GM23338 (cell line): ENCODE results near the gene GET4. TPM values are rescaled to one million over a fixed set of nuclear protein-coding genes. Genes with fewer than 3 reads are reported as not detected.

Source experiments
- ATAC-seq: fragments of 200-7000 bp; cut with Tn5 transposase; 3 replicates; pipeline ENCODE4 v1.9.1; 2020
- DNase-seq: peaks from one replicate; pipeline ENCODE4 v3.0.0-alpha.2; 2015; ENCODE audit warnings: low spot score
- H2AFZ ChIP-seq: fragments of 200-600 bp; sonication (generic); 2 replicates; pipeline ENCODE4 v1.8.0; 2016; ENCODE audit warnings: antibody characterized with exemption, mild to moderate bottlenecking, moderate library complexity
- H3F3A ChIP-seq: fragments of 200-600 bp; sonication (generic); replicated peaks from 2 replicates; pipeline ENCODE4 v1.8.0; 2017; ENCODE audit warnings: antibody characterized with exemption, mixed run types, low read depth
- H3K27ac ChIP-seq: fragments of 200-600 bp; sonication (generic); 2 replicates; pipeline ENCODE4 v1.6.1; 2016; ENCODE audit warnings: low read depth
- H3K27me3 ChIP-seq: fragments of 200-600 bp; sonication (generic); 2 replicates; pipeline ENCODE4 v1.8.0; 2016; ENCODE audit warnings: mild to moderate bottlenecking, mixed run types, moderate library complexity; ENCODE audit not compliant: insufficient read depth
- H3K36me3 ChIP-seq: fragments of 200-600 bp; sonication (generic); 2 replicates; pipeline ENCODE4 v1.8.0; 2016; ENCODE audit warnings: mild to moderate bottlenecking; ENCODE audit not compliant: insufficient read depth
- H3K4me1 ChIP-seq: fragments of 200-600 bp; sonication (generic); 2 replicates; pipeline ENCODE4 v1.8.0; 2016; ENCODE audit warnings: mild to moderate bottlenecking, moderate library complexity; ENCODE audit not compliant: insufficient read depth
- H3K4me2 ChIP-seq: fragments of 200-600 bp; sonication (generic); 2 replicates; pipeline ENCODE4 v1.7.1; 2017; ENCODE audit warnings: mixed run types
- H3K4me3 ChIP-seq: fragments of 200-600 bp; sonication (generic); 2 replicates; pipeline ENCODE4 v1.6.1; 2016; ENCODE audit warnings: mixed run types
- H3K79me2 ChIP-seq: fragments of 200-600 bp; sonication (generic); replicated peaks from 2 replicates; pipeline ENCODE4 v1.8.0; 2017; ENCODE audit warnings: mild to moderate bottlenecking; ENCODE audit not compliant: insufficient read depth
- H3K9me2 ChIP-seq: fragments of 200-600 bp; sonication (generic); 2 replicates; pipeline ENCODE4 v1.8.0; 2017; ENCODE audit not compliant: insufficient read depth
- H4K20me1 ChIP-seq: fragments of 200-600 bp; sonication (generic); replicated peaks from 2 replicates; pipeline ENCODE4 v1.8.0; 2017; ENCODE audit warnings: mild to moderate bottlenecking; ENCODE audit not compliant: insufficient read depth
- H3K27ac Mint-ChIP-seq: 2 replicates; pipeline ENCODE4 v1.8.0; 2020; ENCODE audit warnings: inconsistent platforms, mild to moderate bottlenecking, moderate library complexity, mixed read lengths
- H3K27me3 Mint-ChIP-seq: 3 replicates; pipeline ENCODE4 v1.8.0; 2022; ENCODE audit warnings: low read depth, mild to moderate bottlenecking, moderate library complexity, mixed read lengths, inconsistent platforms; ENCODE audit not compliant: insufficient read depth, poor library complexity
- H3K36me3 Mint-ChIP-seq: 3 replicates; pipeline ENCODE4 v1.8.0; 2021; ENCODE audit warnings: low read depth, mild to moderate bottlenecking, inconsistent platforms, moderate library complexity, mixed read lengths
- H3K4me1 Mint-ChIP-seq: 3 replicates; pipeline ENCODE4 v1.8.0; 2020; ENCODE audit warnings: mild to moderate bottlenecking, inconsistent platforms, mixed read lengths
- H3K4me3 Mint-ChIP-seq: 3 replicates; pipeline ENCODE4 v1.8.0; 2021; ENCODE audit warnings: moderate library complexity, mild to moderate bottlenecking, inconsistent platforms, mixed read lengths
- H3K9me3 Mint-ChIP-seq: 3 replicates; pipeline ENCODE4 v1.8.0; 2020; ENCODE audit warnings: moderate library complexity, mild to moderate bottlenecking, inconsistent platforms, mixed read lengths
- CREB1 ChIP-seq: fragments of 250-450 bp; sonication (Bioruptor Pico); IDR thresholded peaks from 2 replicates; pipeline ENCODE4 v1.5.0; 2020; ENCODE audit warnings: low read depth, mild to moderate bottlenecking, moderate library complexity
- CTCF ChIP-seq, 2 experiments: fragments of 200-600 bp in 1 of 2; sonication (generic) in 1 of 2; conservative IDR thresholded peaks; 2 replicates each; pipeline versions ENCODE4 v1.5.1 to v1.6.1; 2016 to 2017; ENCODE audit warnings: antibody characterized with exemption in 2 of 2, low read depth in 2 of 2, mild to moderate bottlenecking in 2 of 2, moderate library complexity in 1 of 2
- ETS1 ChIP-seq: IDR thresholded peaks from 2 replicates; pipeline ENCODE4 v1.6.1; 2016; ENCODE audit warnings: antibody characterized with exemption
- EZH2 ChIP-seq: fragments of 200-600 bp; sonication (generic); IDR thresholded peaks from one replicate; pipeline ENCODE4 v1.8.0; 2017; ENCODE audit warnings: antibody characterized with exemption, mild to moderate bottlenecking, low read depth; ENCODE audit not compliant: unreplicated experiment
- EZH2phosphoT487 ChIP-seq: fragments of 200-600 bp; sonication (generic); IDR thresholded peaks from one replicate; pipeline ENCODE4 v1.8.1; 2018; ENCODE audit warnings: antibody characterized with exemption; ENCODE audit not compliant: unreplicated experiment
- JUNB ChIP-seq: IDR thresholded peaks from one replicate; pipeline ENCODE4 v1.6.1; 2016; ENCODE audit warnings: antibody characterized with exemption; ENCODE audit not compliant: unreplicated experiment
- NANOG ChIP-seq: IDR thresholded peaks from 2 replicates; pipeline ENCODE4 v1.6.1; 2016; ENCODE audit warnings: antibody characterized with exemption, borderline replicate concordance
- POLR2AphosphoS5 ChIP-seq: IDR thresholded peaks from 2 replicates; pipeline ENCODE4 v1.6.1; 2016; ENCODE audit warnings: antibody characterized with exemption, low read depth
- STAT1 ChIP-seq: IDR thresholded peaks from one replicate; pipeline ENCODE4 v1.6.1; 2016; ENCODE audit warnings: antibody characterized with exemption; ENCODE audit not compliant: unreplicated experiment
- ZNF114 ChIP-seq: fragments of 250-450 bp; sonication (Bioruptor Pico); IDR thresholded peaks from 2 replicates; pipeline ENCODE4 v1.5.0; 2020; ENCODE audit warnings: mild to moderate bottlenecking, moderate library complexity
- ZNF331 ChIP-seq: fragments of 250-450 bp; sonication (Bioruptor Pico); IDR thresholded peaks from 2 replicates; pipeline ENCODE4 v1.5.0; 2020; ENCODE audit warnings: low read depth, mild to moderate bottlenecking, moderate library complexity
- ZNF462 ChIP-seq: fragments of 250-450 bp; sonication (Bioruptor Pico); IDR thresholded peaks from 2 replicates; pipeline ENCODE4 v1.5.0; 2020; ENCODE audit warnings: mild to moderate bottlenecking, moderate library complexity
- polyA plus RNA-seq: library from polyadenylated mRNA; unstranded; fragments of >200 nt; fragmentation: Nextera tagmentation; extraction: Ambion mirVana; gene quantifications from 2 replicates; pipeline ENCODE4 v1.2.1, GENCODE V29; 2016
- total RNA-seq: library from RNA; depleted of rRNA; stranded (reverse); fragments of >200 nt; shearing (Covaris generic); gene quantifications from 2 replicates; pipeline ENCODE4 v1.2.3, GENCODE V29; 2014
- TF ChIP-seq, protein P1 (sequence below): IDR thresholded peaks from one replicate; pipeline ENCODE4 v1.6.1; 2018; ENCODE audit warnings: antibody characterized with exemption; ENCODE audit not compliant: unreplicated experiment

Gene GET4
- total and polyA plus RNA-seq, 2 experiments from 2014 or later = 48.0 to 79.1 TPM

GRCh38 chr7:832968-833424, 43.4 kb upstream of the GET4 start:
- H3K9me2 ChIP-seq = no peaks in the 10 kb centered on the region
- peak overlapping the region; percentile 30 for H3K4me2 ChIP-seq
- no peaks in the 10 kb centered on the region; the same call in 1 of the 2 replicates for H3K36me3 ChIP-seq
- H3K79me2 ChIP-seq = peaks cover 98% of the 10 kb centered on the region
- no peak overlapping the region for H3K4me3 ChIP-seq
- peak overlapping the region; percentile 34 for H3K27ac ChIP-seq
- H3K27ac Mint-ChIP-seq = peak overlapping the region; percentile 60; the same call in 1 of the 2 replicates
- no peak overlapping the region; the same call in 2 of the 3 replicates for H3K4me3 Mint-ChIP-seq
- DNase-seq (no peak), ATAC-seq (no peak)
- no peaks in the 10 kb centered on the region for H3K27me3 ChIP-seq
- no peak for TF ChIP-seq NANOG
- TF ChIP-seq CTCF (conservative IDR thresholded peaks at IDR 0.05; ENCODE audit: low read depth in 2 of 2) = no peak
- TF ChIP-seq EZH2 = no peak
- TF ChIP-seq CREB1 (CRISPR knock-in tag) = no peak
- TF ChIP-seq EZH2phosphoT487 = no peak
- no peak for TF ChIP-seq ZNF114
- no peak for TF ChIP-seq POLR2AphosphoS5
- TF ChIP-seq, protein P1, sequence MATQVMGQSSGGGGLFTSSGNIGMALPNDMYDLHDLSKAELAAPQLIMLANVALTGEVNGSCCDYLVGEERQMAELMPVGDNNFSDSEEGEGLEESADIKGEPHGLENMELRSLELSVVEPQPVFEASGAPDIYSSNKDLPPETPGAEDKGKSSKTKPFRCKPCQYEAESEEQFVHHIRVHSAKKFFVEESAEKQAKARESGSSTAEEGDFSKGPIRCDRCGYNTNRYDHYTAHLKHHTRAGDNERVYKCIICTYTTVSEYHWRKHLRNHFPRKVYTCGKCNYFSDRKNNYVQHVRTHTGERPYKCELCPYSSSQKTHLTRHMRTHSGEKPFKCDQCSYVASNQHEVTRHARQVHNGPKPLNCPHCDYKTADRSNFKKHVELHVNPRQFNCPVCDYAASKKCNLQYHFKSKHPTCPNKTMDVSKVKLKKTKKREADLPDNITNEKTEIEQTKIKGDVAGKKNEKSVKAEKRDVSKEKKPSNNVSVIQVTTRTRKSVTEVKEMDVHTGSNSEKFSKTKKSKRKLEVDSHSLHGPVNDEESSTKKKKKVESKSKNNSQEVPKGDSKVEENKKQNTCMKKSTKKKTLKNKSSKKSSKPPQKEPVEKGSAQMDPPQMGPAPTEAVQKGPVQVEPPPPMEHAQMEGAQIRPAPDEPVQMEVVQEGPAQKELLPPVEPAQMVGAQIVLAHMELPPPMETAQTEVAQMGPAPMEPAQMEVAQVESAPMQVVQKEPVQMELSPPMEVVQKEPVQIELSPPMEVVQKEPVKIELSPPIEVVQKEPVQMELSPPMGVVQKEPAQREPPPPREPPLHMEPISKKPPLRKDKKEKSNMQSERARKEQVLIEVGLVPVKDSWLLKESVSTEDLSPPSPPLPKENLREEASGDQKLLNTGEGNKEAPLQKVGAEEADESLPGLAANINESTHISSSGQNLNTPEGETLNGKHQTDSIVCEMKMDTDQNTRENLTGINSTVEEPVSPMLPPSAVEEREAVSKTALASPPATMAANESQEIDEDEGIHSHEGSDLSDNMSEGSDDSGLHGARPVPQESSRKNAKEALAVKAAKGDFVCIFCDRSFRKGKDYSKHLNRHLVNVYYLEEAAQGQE = no peak
- no peak for TF ChIP-seq ETS1
- no peak for TF ChIP-seq ZNF331 (CRISPR knock-in tag)
- no peak for TF ChIP-seq ZNF462 (CRISPR knock-in tag)
- no peak for TF ChIP-seq STAT1
- TF ChIP-seq JUNB = no peak
- no peak overlapping the region for H2AFZ ChIP-seq
- H3K4me1 ChIP-seq = peaks cover 17% of the 10 kb centered on the region
- H3K9me3 Mint-ChIP-seq = no peaks in the 10 kb centered on the region
- H3F3A ChIP-seq = no peaks in the 10 kb centered on the region
- H3K4me1 Mint-ChIP-seq = peaks cover 44% of the 10 kb centered on the region
- peaks cover 70% of the 10 kb centered on the region for H4K20me1 ChIP-seq
- peaks cover 11% of the 10 kb centered on the region for H3K27me3 Mint-ChIP-seq
- peaks cover 25% of the 10 kb centered on the region for H3K36me3 Mint-ChIP-seq
